ENCODE results near the gene SORCS2.

DNA sequence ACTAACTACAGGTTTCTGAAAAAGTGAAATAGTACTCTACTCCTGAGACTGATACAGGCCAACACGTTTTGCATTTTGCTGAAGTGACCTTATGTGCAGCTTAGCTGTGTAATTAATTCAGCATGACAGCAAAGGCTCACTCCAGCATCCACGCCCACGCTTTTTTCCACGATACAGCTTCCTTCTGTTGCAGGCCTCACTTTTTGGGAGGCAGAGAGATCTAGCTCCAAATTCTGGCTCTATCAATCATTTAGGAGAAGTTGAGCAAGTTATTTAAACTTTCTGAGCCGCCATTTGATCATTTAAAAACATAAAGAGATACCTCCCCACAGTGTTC is 587.1 kb downstream of the SORCS2 start:
- TF ChIP-seq TAF1 (IDR thresholded peaks at IDR 0.05; ENCODE audit: borderline replicate concordance, low read depth, low read length): no peak
- TF ChIP-seq, protein P1, sequence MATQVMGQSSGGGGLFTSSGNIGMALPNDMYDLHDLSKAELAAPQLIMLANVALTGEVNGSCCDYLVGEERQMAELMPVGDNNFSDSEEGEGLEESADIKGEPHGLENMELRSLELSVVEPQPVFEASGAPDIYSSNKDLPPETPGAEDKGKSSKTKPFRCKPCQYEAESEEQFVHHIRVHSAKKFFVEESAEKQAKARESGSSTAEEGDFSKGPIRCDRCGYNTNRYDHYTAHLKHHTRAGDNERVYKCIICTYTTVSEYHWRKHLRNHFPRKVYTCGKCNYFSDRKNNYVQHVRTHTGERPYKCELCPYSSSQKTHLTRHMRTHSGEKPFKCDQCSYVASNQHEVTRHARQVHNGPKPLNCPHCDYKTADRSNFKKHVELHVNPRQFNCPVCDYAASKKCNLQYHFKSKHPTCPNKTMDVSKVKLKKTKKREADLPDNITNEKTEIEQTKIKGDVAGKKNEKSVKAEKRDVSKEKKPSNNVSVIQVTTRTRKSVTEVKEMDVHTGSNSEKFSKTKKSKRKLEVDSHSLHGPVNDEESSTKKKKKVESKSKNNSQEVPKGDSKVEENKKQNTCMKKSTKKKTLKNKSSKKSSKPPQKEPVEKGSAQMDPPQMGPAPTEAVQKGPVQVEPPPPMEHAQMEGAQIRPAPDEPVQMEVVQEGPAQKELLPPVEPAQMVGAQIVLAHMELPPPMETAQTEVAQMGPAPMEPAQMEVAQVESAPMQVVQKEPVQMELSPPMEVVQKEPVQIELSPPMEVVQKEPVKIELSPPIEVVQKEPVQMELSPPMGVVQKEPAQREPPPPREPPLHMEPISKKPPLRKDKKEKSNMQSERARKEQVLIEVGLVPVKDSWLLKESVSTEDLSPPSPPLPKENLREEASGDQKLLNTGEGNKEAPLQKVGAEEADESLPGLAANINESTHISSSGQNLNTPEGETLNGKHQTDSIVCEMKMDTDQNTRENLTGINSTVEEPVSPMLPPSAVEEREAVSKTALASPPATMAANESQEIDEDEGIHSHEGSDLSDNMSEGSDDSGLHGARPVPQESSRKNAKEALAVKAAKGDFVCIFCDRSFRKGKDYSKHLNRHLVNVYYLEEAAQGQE (IDR thresholded peaks at IDR 0.05; ENCODE audit: low read depth, low read length): no peak
- TF ChIP-seq, protein P2, sequence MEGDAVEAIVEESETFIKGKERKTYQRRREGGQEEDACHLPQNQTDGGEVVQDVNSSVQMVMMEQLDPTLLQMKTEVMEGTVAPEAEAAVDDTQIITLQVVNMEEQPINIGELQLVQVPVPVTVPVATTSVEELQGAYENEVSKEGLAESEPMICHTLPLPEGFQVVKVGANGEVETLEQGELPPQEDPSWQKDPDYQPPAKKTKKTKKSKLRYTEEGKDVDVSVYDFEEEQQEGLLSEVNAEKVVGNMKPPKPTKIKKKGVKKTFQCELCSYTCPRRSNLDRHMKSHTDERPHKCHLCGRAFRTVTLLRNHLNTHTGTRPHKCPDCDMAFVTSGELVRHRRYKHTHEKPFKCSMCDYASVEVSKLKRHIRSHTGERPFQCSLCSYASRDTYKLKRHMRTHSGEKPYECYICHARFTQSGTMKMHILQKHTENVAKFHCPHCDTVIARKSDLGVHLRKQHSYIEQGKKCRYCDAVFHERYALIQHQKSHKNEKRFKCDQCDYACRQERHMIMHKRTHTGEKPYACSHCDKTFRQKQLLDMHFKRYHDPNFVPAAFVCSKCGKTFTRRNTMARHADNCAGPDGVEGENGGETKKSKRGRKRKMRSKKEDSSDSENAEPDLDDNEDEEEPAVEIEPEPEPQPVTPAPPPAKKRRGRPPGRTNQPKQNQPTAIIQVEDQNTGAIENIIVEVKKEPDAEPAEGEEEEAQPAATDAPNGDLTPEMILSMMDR (IDR thresholded peaks at IDR 0.05): no peak
- no peak for TF ChIP-seq TEAD4 (IDR thresholded peaks at IDR 0.05; ENCODE audit: borderline replicate concordance, insufficient read depth)
- TF ChIP-seq POLR2AphosphoS5 (IDR thresholded peaks at IDR 0.05; ENCODE audit: low read depth, low read length): no peak

All from SK-N-SH (cell line).